ENCODE measurements around the gene NT5C3B. TPM values are rescaled to one million over a fixed set of nuclear protein-coding genes. Genes with fewer than 3 reads are reported as not detected.

The NT5C3B gene
- polyA plus RNA-seq, 4 donors: 96.1 to 113 (median 101) TPM

- peak in 2 of 4 donors; percentile 75 to 79 for DNase-seq (ENCODE audit: low read depth in 4 of 4, low spot score in 2 of 4)
Measured at GRCh38 chr17:41811549-41812380, 24.3 kb downstream of the NT5C3B start, which contains the start of gene P3H4. Gene P3H4 (minus strand): TSS chr17:41811949. CDS start chr17:41811915, 34 bp downstream.

GRCh38 chr17:41810659-41811548, 25.1 kb downstream of the NT5C3B start:
- DNase-seq (ENCODE audit: low read depth in 4 of 4, low spot score in 2 of 4): no peak

GRCh38 chr17:41806685-41807445, 29.2 kb downstream of the NT5C3B start:
- DNase-seq (ENCODE audit: low read depth in 4 of 4, low spot score in 2 of 4): no peak

- DNase-seq (ENCODE audit: low read depth in 4 of 4, low spot score in 2 of 4): no peak
Measured at GRCh38 chr17:41803049-41804020, 32.7 kb downstream of the NT5C3B start.

GRCh38 chr17:41801374-41802271, 34.4 kb downstream of the NT5C3B start:
- DNase-seq (ENCODE audit: low read depth in 4 of 4, low spot score in 2 of 4): peak in 2 of 4 donors; percentile 81 to 92

- peak in 1 of 4 donors; percentile 49 for DNase-seq (ENCODE audit: low read depth in 4 of 4, low spot score in 2 of 4)
Measured at GRCh38 chr17:41800601-41801373, 35.2 kb downstream of the NT5C3B start.

GRCh38 chr17:41799366-41799765, 36.7 kb downstream of the NT5C3B start:
- no peak for DNase-seq (ENCODE audit: low read depth in 4 of 4, low spot score in 2 of 4)

GRCh38 chr17:41797377-41797776, 38.7 kb downstream of the NT5C3B start:
- DNase-seq (ENCODE audit: low read depth in 4 of 4, low spot score in 2 of 4): no peak

- DNase-seq (ENCODE audit: low read depth in 4 of 4, low spot score in 2 of 4): no peak
Measured at GRCh38 chr17:41796121-41796895, 39.7 kb downstream of the NT5C3B start.

GRCh38 chr17:41794540-41794975, 41.5 kb downstream of the NT5C3B start:
- no peak for DNase-seq (ENCODE audit: low read depth in 4 of 4, low spot score in 2 of 4)

GRCh38 chr17:41793784-41794539, 42.1 kb downstream of the NT5C3B start:
- DNase-seq (ENCODE audit: low read depth in 4 of 4, low spot score in 2 of 4): no peak

- no peak for DNase-seq (ENCODE audit: low read depth in 4 of 4, low spot score in 2 of 4)
Measured at GRCh38 chr17:41792845-41793783, 42.9 kb downstream of the NT5C3B start.

- DNase-seq (ENCODE audit: low read depth in 4 of 4, low spot score in 2 of 4): no peak
Measured at GRCh38 chr17:41787021-41787418, 49.0 kb downstream of the NT5C3B start.

- DNase-seq (ENCODE audit: low read depth in 4 of 4, low spot score in 2 of 4): peak in 3 of 4 donors; percentile 98 to 99 (median 98)
Measured at GRCh38 chr17:41786227-41787020, 49.6 kb downstream of the NT5C3B start, which contains the start of gene JUP. Gene JUP (minus strand): TSS chr17:41786711. CDS start chr17:41771854, 14,857 bp downstream.
